Breast epithelium (tissue), 4 donors: ENCODE data around the gene RAB22A. TPM values are rescaled to one million over a fixed set of nuclear protein-coding genes. Genes with fewer than 3 reads are reported as not detected.

Source experiments
- DNase-seq, 2 donors: peaks; one replicate each; pipeline ENCODE4 v3.0.0-alpha.2; 2019; ENCODE audit warnings: low spot score in 2 of 2
- H3K27ac ChIP-seq, 2 donors: fragments of 200-600 bp; sonication (generic) in 1 of 2; one replicate each; pipeline ENCODE4 v1.5.1; 2016 to 2019; ENCODE audit warnings: mild to moderate bottlenecking in 1 of 2
- H3K27me3 ChIP-seq, 2 donors: fragments of 200-600 bp; sonication (generic) in 1 of 2; one replicate each; pipeline versions ENCODE4 v1.5.1 to v1.6.0; 2017 to 2019; ENCODE audit warnings: control low read depth in 1 of 2, mild to moderate bottlenecking in 1 of 2
- H3K36me3 ChIP-seq: fragments of 200-600 bp; one replicate; pipeline ENCODE4 v1.5.1; 2019
- H3K4me1 ChIP-seq, 2 donors: fragments of 200-600 bp; sonication (generic); one replicate each; pipeline ENCODE4 v1.5.1; 2016 to 2019; ENCODE audit warnings: control low read depth in 1 of 2
- H3K4me3 ChIP-seq, 3 donors: fragments of 200-600 bp; sonication (generic); 1 replicate in 2 of 3; 2 replicates in 1 of 3; pipeline ENCODE4 v1.5.1; 2016 to 2019; ENCODE audit warnings: mild to moderate bottlenecking in 3 of 3, moderate library complexity in 2 of 3
- H3K9me3 ChIP-seq, 2 donors: fragments of 200-600 bp; sonication (generic) in 1 of 2; one replicate each; pipeline ENCODE4 v1.5.1; 2016 to 2019; ENCODE audit warnings: control low read depth in 1 of 2
- CTCF ChIP-seq, 3 donors: fragments of 450-650 bp; IDR thresholded peaks; one replicate each; pipeline ENCODE4 v1.5.1; 2016 to 2017; ENCODE audit warnings: antibody characterized with exemption in 3 of 3, mild to moderate bottlenecking in 3 of 3, moderate library complexity in 3 of 3
- POLR2A ChIP-seq: fragments of 450-650 bp; IDR thresholded peaks from one replicate; pipeline ENCODE4 v1.6.1; 2016; ENCODE audit warnings: antibody characterized with exemption, mild to moderate bottlenecking, moderate library complexity
- POLR2AphosphoS5 ChIP-seq, 3 donors: sonication (generic); formaldehyde crosslinking; IDR thresholded peaks; one replicate each; pipeline ENCODE4 v1.6.1; 2017; ENCODE audit warnings: antibody characterized with exemption in 3 of 3
- intact Hi-C: fragments of 100-400 bp; cut with DNase I; formaldehyde crosslinking; loops from one replicate; pipeline ENCODE4 v1.15.1; 2023; ENCODE audit warnings: low total_unique reads
- total RNA-seq, 3 donors: library from RNA; depleted of rRNA; stranded (reverse); fragments of >200 nt; gene quantifications; one replicate each; pipeline ENCODE4 v1.1.0, GENCODE V29; 2016

RAB22A gene
- total RNA-seq, 3 donors from 2014 or later, result 17.7 to 22.4 (median 22.2) TPM

GRCh38 chr20:58384821-58385220, 75.3 kb downstream of the RAB22A start:
- no peak for DNase-seq
- Histone ChIP-seq H3K4me3 (no peak overlapping the region), H3K9me3 (no peaks in the 10 kb centered on the region), H3K27me3 (no peaks in the 10 kb centered on the region), H3K4me1 (no peaks in the 10 kb centered on the region), H3K27ac (no peak overlapping the region), H3K36me3 (no peaks in the 10 kb centered on the region)
- intact Hi-C loops, result no loop called here
- no peak for TF ChIP-seq POLR2A
- TF ChIP-seq POLR2AphosphoS5 (IDR thresholded peaks at IDR 0.05), result no peak
- TF ChIP-seq CTCF (IDR thresholded peaks at IDR 0.05), result no peak

- Histone ChIP-seq H3K27me3 (no peaks in the 10 kb centered on the region), H3K27ac (peak overlapping the region; percentile 92 to 95), H3K36me3 (no peaks in the 10 kb centered on the region), H3K4me3 (peak overlapping the region; percentile 79 to 86 (median 85)), H3K4me1 (peaks cover 0 to 10% of the 10 kb centered on the region in 2 donors), H3K9me3 (no peaks in the 10 kb centered on the region)
- intact Hi-C loops, result no loop called here
- TF ChIP-seq POLR2A (no peak), CTCF (IDR thresholded peaks at IDR 0.05) (no peak), POLR2AphosphoS5 (IDR thresholded peaks at IDR 0.05) (no peak)
- no peak for DNase-seq
These were observed 78.6 kb downstream of the RAB22A start for GRCh38 chr20:58388028-58388601.

- intact Hi-C loops, result no loop called here
- H3K4me1 ChIP-seq, result peaks cover 0 to 10% of the 10 kb centered on the region in 2 donors
These were observed 79.4 kb downstream of the RAB22A start, which contains the start of gene VAPB for GRCh38 chr20:58388882-58389323. Gene VAPB (plus strand): TSS chr20:58389229. CDS start chr20:58389460, 231 bp downstream.

GRCh38 chr20:58389324-58389967, 79.9 kb downstream of the RAB22A start:
- Histone ChIP-seq H3K27me3 (no peaks in the 10 kb centered on the region), H3K27ac (peak overlapping the region; percentile 92 to 95), H3K9me3 (no peaks in the 10 kb centered on the region), H3K4me3 (peak overlapping the region; percentile 79 to 86 (median 85)), H3K36me3 (no peaks in the 10 kb centered on the region), H3K4me1 (peaks cover 0 to 10% of the 10 kb centered on the region in 2 donors)
- DNase-seq, result no peak
- intact Hi-C loops, result no loop called here
- TF ChIP-seq POLR2AphosphoS5 (IDR thresholded peaks at IDR 0.05) (no peak), CTCF (IDR thresholded peaks at IDR 0.05) (no peak), POLR2A (no peak)

More at GRCh38 chr20:58388882-58389323, 79.4 kb downstream of the RAB22A start, which contains the start of gene VAPB:
- Histone ChIP-seq H3K4me3 (peak within 1 kb of the TSS; percentile 79 to 86 (median 85)), H3K9me3 (no peaks in the 10 kb centered on the region), H3K36me3 (no peaks in the 10 kb centered on the region), H3K27ac (peak within 1 kb of the TSS; percentile 92 to 95), H3K27me3 (no peaks in the 10 kb centered on the region)
- TF ChIP-seq CTCF (IDR thresholded peaks at IDR 0.05) (no peak), POLR2A (no peak), POLR2AphosphoS5 (IDR thresholded peaks at IDR 0.05) (peak in 1 of 3 donors; percentile 80)
- DNase-seq, result peak; percentile 90 to 93
